GM18505 (cell line): ENCODE measurements around the gene NME8.

Experiments used
- ATAC-seq: cut with Tn5 transposase; IDR thresholded peaks from one replicate; pipeline ENCODE4 v1.9.1; 2021; ENCODE audit not compliant: unreplicated experiment
- POLR2A ChIP-seq: IDR thresholded peaks from 4 replicates; pipeline ENCODE4 v1.6.1; 2011; ENCODE audit warnings: borderline replicate concordance; ENCODE audit not compliant: insufficient read depth, insufficient read length; ENCODE audit errors: extremely low read depth

NME8 gene

GRCh38 chr7:37831244-37831643, 17.2 kb upstream of the NME8 start:
- no peak for TF ChIP-seq POLR2A
- no peak for ATAC-seq

DNA sequence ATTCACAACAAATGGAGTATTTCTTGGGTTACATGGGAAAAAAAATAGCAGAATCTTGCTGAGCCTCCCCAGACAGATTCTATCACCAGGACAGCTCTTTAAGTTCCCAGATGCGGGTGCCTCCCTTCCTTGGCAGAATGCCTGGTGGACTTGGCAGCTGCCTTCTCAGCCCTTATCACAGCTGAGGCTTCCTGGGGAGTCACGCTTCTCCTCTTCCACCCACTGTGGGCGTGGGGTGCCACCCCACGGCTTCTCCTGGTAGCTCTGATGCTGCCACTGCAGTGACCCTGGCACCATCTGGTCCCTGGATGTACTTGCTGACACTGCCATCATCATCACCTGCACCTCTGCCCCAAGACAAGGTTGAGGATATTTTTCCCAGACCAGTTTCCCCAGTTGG, 16.2 kb upstream of the NME8 start:
- peak; percentile 89 for ATAC-seq
- TF ChIP-seq POLR2A, result no peak

DNA sequence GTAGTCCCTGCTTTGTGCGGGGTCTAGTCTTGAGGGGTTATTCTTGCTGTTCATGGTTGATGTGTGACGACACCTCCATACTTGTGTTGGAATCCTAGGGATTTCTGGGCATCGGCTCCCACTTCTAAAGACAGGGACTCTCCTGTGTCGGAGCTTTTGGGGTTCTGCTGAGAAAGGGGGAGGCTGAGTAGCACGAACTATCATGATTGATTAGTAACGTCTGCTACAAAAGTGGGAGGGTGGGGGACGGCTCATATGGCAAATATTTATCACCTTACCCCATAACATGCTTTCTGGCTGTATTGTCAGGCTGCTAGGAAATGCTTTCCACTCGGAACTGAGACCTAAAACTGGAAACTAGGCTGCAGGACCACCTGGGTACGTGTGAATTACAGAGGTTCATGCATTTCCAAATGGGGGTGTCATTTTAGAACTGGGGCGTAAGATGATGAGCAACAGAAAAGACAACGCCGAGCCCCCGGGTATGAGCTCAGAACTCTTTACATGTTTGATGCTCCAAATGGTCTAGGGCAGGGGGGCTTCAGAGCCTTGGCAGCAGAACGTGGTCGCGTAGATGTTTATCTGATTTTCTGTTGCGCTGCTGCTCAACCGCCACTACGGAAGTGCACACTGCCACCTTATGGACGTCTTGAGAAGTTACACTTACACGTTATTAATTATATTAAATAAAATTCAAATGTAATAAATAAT, 15.1 kb upstream of the NME8 start:
- TF ChIP-seq POLR2A, result no peak
- no peak for ATAC-seq

DNA sequence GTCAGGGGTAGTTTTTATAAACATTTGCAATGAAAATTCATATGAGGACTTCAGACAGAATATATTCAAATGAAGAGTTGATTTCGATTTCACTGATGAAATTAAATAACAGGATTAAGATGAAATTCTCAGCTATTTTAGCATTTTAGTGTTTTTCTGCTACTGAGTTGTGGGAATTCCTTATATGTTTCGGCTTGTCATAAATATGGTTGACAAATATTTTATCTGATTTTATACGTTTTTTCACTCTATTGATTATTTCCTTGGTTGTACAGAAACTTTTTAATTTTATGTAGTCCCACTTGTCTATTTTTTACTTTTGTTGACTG, 14.6 kb upstream of the NME8 start:
- no peak for ATAC-seq
- TF ChIP-seq POLR2A, result no peak

DNA sequence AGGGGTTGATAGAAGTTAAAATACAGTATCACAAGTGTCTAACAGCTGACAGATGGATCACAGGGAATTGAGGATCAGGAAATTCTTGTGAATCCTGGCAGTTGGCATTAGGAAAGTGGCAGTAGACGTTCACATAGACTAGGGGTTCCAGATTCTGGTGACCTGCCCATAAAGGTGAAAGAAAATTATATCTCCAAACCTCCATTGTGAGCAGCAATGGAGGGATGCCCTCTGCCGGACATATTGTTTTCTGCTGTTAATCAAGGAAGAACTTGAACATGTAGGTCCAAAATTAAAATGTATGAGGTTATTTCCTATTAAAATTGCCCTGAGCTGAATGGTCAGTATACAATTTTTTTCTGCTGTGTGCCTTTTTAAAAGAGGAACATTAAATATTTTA, 5.1 kb downstream of the NME8 start:
- no peak for ATAC-seq
- no peak for TF ChIP-seq POLR2A

DNA sequence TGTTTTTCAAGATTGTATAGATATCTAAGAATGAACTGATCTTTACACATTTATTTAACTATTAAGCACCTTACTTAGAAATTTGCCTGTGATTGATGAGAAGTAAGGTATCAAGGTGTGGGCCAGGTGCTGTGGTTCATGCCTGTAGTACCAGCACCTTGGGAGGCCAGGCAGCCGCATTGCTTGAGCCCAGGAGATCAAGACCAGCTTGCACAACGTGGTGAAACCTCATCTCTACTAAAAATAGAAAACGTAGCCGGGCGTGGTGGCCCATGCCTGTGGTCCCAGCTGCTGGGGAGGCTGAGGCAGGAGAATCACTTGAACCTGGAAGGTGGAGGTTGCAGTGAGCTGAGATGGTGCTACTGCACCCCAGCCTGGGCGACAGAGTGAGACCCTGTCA, 33.7 kb downstream of the NME8 start:
- ATAC-seq, result no peak
- no peak for TF ChIP-seq POLR2A

GRCh38 chr7:37893359-37893758, 45.0 kb downstream of the NME8 start:
- TF ChIP-seq POLR2A, result no peak
- ATAC-seq, result no peak

DNA sequence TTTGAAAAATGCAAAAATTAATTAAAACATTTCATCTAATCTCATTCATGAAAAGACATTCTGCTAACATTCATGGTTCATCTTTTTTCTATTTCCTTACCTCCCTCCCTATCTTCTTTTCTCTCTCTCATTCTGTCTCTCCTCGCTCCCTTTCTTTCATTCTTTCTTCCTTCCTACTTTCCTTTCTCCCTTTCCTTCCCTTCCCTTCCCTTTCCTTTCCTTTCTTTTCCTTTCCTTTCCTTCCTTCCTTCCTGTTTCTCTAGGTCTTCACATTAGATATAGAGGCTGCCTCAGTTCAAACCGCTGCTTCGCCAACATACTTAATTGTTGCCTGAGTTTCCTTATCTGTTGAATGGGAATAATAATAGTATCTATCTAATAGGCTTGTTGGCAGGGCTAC, 46.3 kb downstream of the NME8 start:
- TF ChIP-seq POLR2A, result no peak

GRCh38 chr7:37899712-37900247, 51.4 kb downstream of the NME8 start:
- TF ChIP-seq POLR2A, result no peak
- no peak for ATAC-seq

More for the DNA sequence above, 46.3 kb downstream of the NME8 start:
- ATAC-seq, result no peak

DNA sequence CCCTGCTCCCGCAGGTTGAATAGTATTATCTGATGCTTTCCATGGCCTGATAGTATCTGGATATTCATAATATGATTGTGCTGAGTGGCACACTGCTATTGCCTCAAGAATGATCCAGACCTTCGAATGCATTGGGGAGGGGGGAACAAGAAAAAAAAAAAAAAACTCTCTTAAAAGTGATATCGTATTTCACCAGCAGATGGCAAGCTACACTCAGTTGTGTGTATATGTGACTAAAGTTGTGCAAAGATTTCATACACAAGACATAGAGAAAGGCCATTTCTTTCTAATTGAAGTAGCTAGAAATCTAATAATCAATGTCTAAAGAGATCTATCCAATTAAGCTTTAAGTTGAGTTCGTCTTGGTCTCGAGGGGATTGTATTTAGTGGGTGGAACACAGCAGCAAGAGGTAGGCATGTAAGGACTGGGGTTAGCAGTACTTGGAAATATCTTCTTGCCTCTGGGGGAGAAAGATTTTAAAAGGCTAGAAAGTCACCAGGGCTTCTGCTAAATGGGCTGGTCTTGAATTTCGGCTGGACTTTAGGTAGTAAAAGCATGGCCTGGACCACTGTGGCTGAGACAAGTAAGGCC, 52.9 kb downstream of the NME8 start:
- TF ChIP-seq POLR2A, result no peak
- no peak for ATAC-seq

- no peak for TF ChIP-seq POLR2A
- ATAC-seq, result no peak
Measured at GRCh38 chr7:37901890-37902524, 53.6 kb downstream of the NME8 start.

DNA sequence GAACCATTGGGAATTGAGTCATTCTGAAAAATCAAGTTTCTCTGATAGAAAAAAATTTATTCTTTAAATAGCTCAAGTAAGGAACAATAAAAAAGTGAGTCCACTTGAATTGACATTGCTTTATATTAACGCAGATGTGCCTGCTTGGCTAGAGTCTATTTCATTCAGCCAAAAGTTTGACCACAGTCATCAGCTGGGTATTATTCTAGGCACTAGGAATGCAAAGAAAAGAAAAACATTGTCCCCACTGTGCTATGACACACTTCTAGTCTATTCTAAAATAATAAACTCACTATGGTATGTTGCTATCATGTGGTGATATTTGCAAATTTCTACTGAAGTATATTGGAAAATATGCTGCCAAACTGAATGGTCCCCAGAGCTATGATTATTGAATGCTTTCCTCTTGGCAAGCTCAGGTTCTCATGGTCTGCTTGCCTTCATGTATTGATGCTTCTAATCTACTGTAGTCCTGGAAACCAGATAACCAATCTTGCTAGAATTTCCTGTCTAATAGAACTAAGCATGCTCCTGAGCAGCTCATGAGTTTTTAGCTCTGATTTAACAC, 59.9 kb downstream of the NME8 start:
- no peak for ATAC-seq
- TF ChIP-seq POLR2A, result no peak

- ATAC-seq, result no peak
- no peak for TF ChIP-seq POLR2A
Measured at GRCh38 chr7:37912756-37913155, 64.4 kb downstream of the NME8 start.

GRCh38 chr7:37915438-37915837, 67.0 kb downstream of the NME8 start:
- no peak for ATAC-seq
- TF ChIP-seq POLR2A, result no peak
